Left lung (tissue), 10 donors: Measurements from ENCODE around the gene CNOT2. TPM values are rescaled to one million over a fixed set of nuclear protein-coding genes. Genes with fewer than 3 reads are reported as not detected.

Experiments
- ATAC-seq: fragments of 200-7000 bp; cut with Tn5 transposase; one replicate; pipeline ENCODE4 v1.9.1; 2020; ENCODE audit warnings: moderate library complexity
- DNase-seq, 4 donors: peaks; one replicate each; pipeline ENCODE4 v3.0.0-alpha.2; 2013 to 2020
- H3K27ac ChIP-seq, 2 donors: fragments of 200-600 bp; sonication (generic) in 1 of 2; one replicate each; pipeline versions ENCODE4 v1.5.0 to v1.8.0; 2020 to 2021
- H3K27me3 ChIP-seq, 2 donors: fragments of 200-600 bp; sonication (generic) in 1 of 2; one replicate each; pipeline versions ENCODE4 v1.5.0 to v1.8.0; 2020 to 2021
- H3K36me3 ChIP-seq, 2 donors: fragments of 200-600 bp; sonication (generic) in 1 of 2; one replicate each; pipeline versions ENCODE4 v1.5.0 to v1.8.0; 2020 to 2021
- H3K4me1 ChIP-seq, 2 donors: fragments of 200-600 bp; one replicate each; pipeline ENCODE4 v1.8.0; 2021
- H3K4me3 ChIP-seq, 2 donors: fragments of 200-600 bp; sonication (generic) in 1 of 2; one replicate each; pipeline versions ENCODE4 v1.5.0 to v1.8.0; 2020 to 2021; ENCODE audit warnings: mild to moderate bottlenecking in 1 of 2
- H3K9me3 ChIP-seq, 2 donors: fragments of 200-600 bp; sonication (generic) in 1 of 2; one replicate each; pipeline versions ENCODE4 v1.5.0 to v1.8.0; 2020 to 2021
- intact Hi-C, 2 donors: fragments of 100-400 bp; cut with DNase I; formaldehyde crosslinking; loops; one replicate each; pipeline versions ENCODE4 v1.11.2 to v1.14.2; 2022
- polyA plus RNA-seq, 6 donors: library from polyadenylated mRNA; unstranded; fragments of 120-200 nt; gene quantifications; one replicate each; pipeline ENCODE4 v1.2.1, GENCODE V29; 2013; ENCODE audit not compliant: insufficient read length in 6 of 6
- total RNA-seq, 2 donors: library from RNA; stranded (reverse); fragmentation: NEBNext Ultra II Directional; extraction: Animal tissue kit (Norgen Biotek cat#: 25700); gene quantifications; one replicate each; pipeline ENCODE4 v1.2.1, GENCODE V29; 2021
- TF ChIP-seq, protein P1 (sequence below), 2 donors: fragments of 200-600 bp; sonication (generic) in 1 of 2; IDR thresholded peaks; one replicate each; pipeline versions ENCODE4 v1.5.0 to v1.8.0; 2021; ENCODE audit warnings: antibody characterized with exemption in 2 of 2
- donor health status: DM: no; HTN: yes; CAD: no.
- donor health status: DM: no; HTN: no; CAD: no.

Gene CNOT2
- total and polyA plus RNA-seq, 8 donors: 52.3 to 161 (median 135) TPM

- DNase-seq (no peak), ATAC-seq (no peak)
- Histone ChIP-seq H3K4me3 (no peak overlapping the region), H3K27me3 (no peaks in the 10 kb centered on the region), H3K27ac (no peak overlapping the region), H3K4me1 (peaks cover 5 to 84% of the 10 kb centered on the region in 2 donors), H3K36me3 (no peaks in the 10 kb centered on the region), H3K9me3 (no peaks in the 10 kb centered on the region)
- TF ChIP-seq, protein P1, sequence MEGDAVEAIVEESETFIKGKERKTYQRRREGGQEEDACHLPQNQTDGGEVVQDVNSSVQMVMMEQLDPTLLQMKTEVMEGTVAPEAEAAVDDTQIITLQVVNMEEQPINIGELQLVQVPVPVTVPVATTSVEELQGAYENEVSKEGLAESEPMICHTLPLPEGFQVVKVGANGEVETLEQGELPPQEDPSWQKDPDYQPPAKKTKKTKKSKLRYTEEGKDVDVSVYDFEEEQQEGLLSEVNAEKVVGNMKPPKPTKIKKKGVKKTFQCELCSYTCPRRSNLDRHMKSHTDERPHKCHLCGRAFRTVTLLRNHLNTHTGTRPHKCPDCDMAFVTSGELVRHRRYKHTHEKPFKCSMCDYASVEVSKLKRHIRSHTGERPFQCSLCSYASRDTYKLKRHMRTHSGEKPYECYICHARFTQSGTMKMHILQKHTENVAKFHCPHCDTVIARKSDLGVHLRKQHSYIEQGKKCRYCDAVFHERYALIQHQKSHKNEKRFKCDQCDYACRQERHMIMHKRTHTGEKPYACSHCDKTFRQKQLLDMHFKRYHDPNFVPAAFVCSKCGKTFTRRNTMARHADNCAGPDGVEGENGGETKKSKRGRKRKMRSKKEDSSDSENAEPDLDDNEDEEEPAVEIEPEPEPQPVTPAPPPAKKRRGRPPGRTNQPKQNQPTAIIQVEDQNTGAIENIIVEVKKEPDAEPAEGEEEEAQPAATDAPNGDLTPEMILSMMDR (IDR thresholded peaks at IDR 0.05): no peak
- intact Hi-C loops: no loop called here
Measured at GRCh38 chr12:70249903-70250302, 6.7 kb downstream of the CNOT2 start.

- TF ChIP-seq, protein P1 (IDR thresholded peaks at IDR 0.05): no peak
- no peak overlapping the region for H3K4me3 ChIP-seq
- intact Hi-C loops: no loop called here
- no peaks in the 10 kb centered on the region for H3K27me3 ChIP-seq
- no peaks in the 10 kb centered on the region for H3K36me3 ChIP-seq
- DNase-seq: no peak
- H3K9me3 ChIP-seq: no peaks in the 10 kb centered on the region
- no peak overlapping the region for H3K27ac ChIP-seq
- H3K4me1 ChIP-seq: peaks cover under 1 to 71% of the 10 kb centered on the region in 2 donors
- no peak for ATAC-seq
Measured at GRCh38 chr12:70251226-70251625, 8.0 kb downstream of the CNOT2 start.

- no peak for DNase-seq
- no peaks in the 10 kb centered on the region for H3K27me3 ChIP-seq
- H3K4me1 ChIP-seq: peaks cover 0 to 67% of the 10 kb centered on the region in 2 donors
- intact Hi-C loops: no loop called here
- no peak for ATAC-seq
- TF ChIP-seq, protein P1 (IDR thresholded peaks at IDR 0.05): no peak
- H3K9me3 ChIP-seq: no peaks in the 10 kb centered on the region
- H3K4me3 ChIP-seq: no peak overlapping the region
- H3K27ac ChIP-seq: no peak overlapping the region
- H3K36me3 ChIP-seq: no peaks in the 10 kb centered on the region
Measured at GRCh38 chr12:70251661-70252060, 8.4 kb downstream of the CNOT2 start.

GRCh38 chr12:70252832-70253231, 9.6 kb downstream of the CNOT2 start:
- DNase-seq: no peak
- Histone ChIP-seq H3K4me1 (peaks cover 0 to 55% of the 10 kb centered on the region in 2 donors), H3K36me3 (no peaks in the 10 kb centered on the region), H3K27me3 (no peaks in the 10 kb centered on the region), H3K27ac (no peak overlapping the region), H3K9me3 (no peaks in the 10 kb centered on the region), H3K4me3 (no peak overlapping the region)
- TF ChIP-seq, protein P1 (IDR thresholded peaks at IDR 0.05): no peak
- intact Hi-C loops: no loop called here
- ATAC-seq: no peak

DNA sequence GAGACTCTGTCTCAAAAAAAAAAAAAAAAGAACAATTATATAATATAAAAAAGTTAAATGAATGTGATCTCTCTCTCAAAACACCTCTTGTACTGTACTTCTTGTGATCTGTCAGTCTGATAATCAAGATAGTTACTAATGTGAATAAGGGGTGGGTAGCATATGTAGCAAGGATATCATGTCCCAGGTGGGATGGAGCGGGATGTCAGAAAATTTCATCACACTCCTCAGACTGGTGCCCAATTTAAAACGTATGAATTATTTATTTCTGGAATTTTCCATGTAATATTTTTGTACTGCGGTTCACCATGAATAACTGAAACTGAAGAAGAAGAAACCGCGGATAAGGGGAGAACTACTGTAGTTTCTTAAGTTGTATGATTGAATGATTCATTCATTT, 11.0 kb downstream of the CNOT2 start:
- TF ChIP-seq, protein P1 (IDR thresholded peaks at IDR 0.05): no peak
- H3K27ac ChIP-seq: no peak overlapping the region
- no peaks in the 10 kb centered on the region for H3K27me3 ChIP-seq
- peaks cover 5 to 49% of the 10 kb centered on the region in 2 donors for H3K4me1 ChIP-seq
- no peaks in the 10 kb centered on the region for H3K9me3 ChIP-seq
- H3K4me3 ChIP-seq: no peak overlapping the region
- ATAC-seq (no peak), DNase-seq (no peak)
- H3K36me3 ChIP-seq: no peaks in the 10 kb centered on the region
- intact Hi-C loops: no loop called here
